ENCODE data around the gene HRCT1.
"Not testable (repeated sequence)": the region's sequence is repeated elsewhere in the genome, so short reads cannot be mapped to it uniquely, and the experiment has no call there.

HRCT1 gene

GRCh38 chr9:35905912-35906679 lies at the start of gene HRCT1:
TSS of gene HRCT1 (plus strand) at chr9:35906202. CDS start at chr9:35906288, 86 bp downstream.
- no peak within 1 kb of the TSS for H3K4me3 ChIP-seq (ENCODE audit: low read depth, low read length)

GRCh38 chr9:35856206-35856605 lies 49.8 kb upstream of the HRCT1 start:
- H3K4me3 ChIP-seq (ENCODE audit: low read depth, low read length), result no peak overlapping the region

- H3K4me3 ChIP-seq (ENCODE audit: low read depth, low read length), result no peak overlapping the region
Measured at GRCh38 chr9:35856882-35857281, 49.1 kb upstream of the HRCT1 start.

GRCh38 chr9:35858458-35858857 lies 47.5 kb upstream of the HRCT1 start:
- no peak overlapping the region for H3K4me3 ChIP-seq (ENCODE audit: low read depth, low read length)

- H3K4me3 ChIP-seq (ENCODE audit: low read depth, low read length), result no peak overlapping the region
Measured at GRCh38 chr9:35859310-35859989, 46.6 kb upstream of the HRCT1 start.

GRCh38 chr9:35859990-35860339 lies 46.0 kb upstream of the HRCT1 start:
- H3K4me3 ChIP-seq (ENCODE audit: low read depth, low read length), result no peak overlapping the region

GRCh38 chr9:35861161-35861897 lies 44.7 kb upstream of the HRCT1 start:
- H3K4me3 ChIP-seq (ENCODE audit: low read depth, low read length), result no peak overlapping the region

GRCh38 chr9:35862328-35862727 lies 43.7 kb upstream of the HRCT1 start:
- no peak overlapping the region for H3K4me3 ChIP-seq (ENCODE audit: low read depth, low read length)

GRCh38 chr9:35863583-35863982 lies 42.4 kb upstream of the HRCT1 start:
- H3K4me3 ChIP-seq (ENCODE audit: low read depth, low read length), result no peak overlapping the region

- H3K4me3 ChIP-seq (ENCODE audit: low read depth, low read length), result no peak overlapping the region
Measured at GRCh38 chr9:35864695-35865255, 41.2 kb upstream of the HRCT1 start.

- no peak overlapping the region for H3K4me3 ChIP-seq (ENCODE audit: low read depth, low read length)
Measured at GRCh38 chr9:35867538-35867937, 38.5 kb upstream of the HRCT1 start.

GRCh38 chr9:35868933-35869332 lies 37.1 kb upstream of the HRCT1 start:
- H3K4me3 ChIP-seq (ENCODE audit: low read depth, low read length), result no peak overlapping the region

- no peak overlapping the region for H3K4me3 ChIP-seq (ENCODE audit: low read depth, low read length)
Measured at GRCh38 chr9:35869621-35870216, 36.3 kb upstream of the HRCT1 start.

GRCh38 chr9:35870351-35870923 lies 35.6 kb upstream of the HRCT1 start, which contains the start of gene OR13J1:
TSS of gene OR13J1 (minus strand) at chr9:35870401. CDS start at chr9:35870401, 0 bp downstream.
- no peak within 1 kb of the TSS for H3K4me3 ChIP-seq (ENCODE audit: low read depth, low read length)

GRCh38 chr9:35871545-35871944 lies 34.5 kb upstream of the HRCT1 start:
- H3K4me3 ChIP-seq (ENCODE audit: low read depth, low read length), result no peak overlapping the region

GRCh38 chr9:35872505-35872904 lies 33.5 kb upstream of the HRCT1 start:
- no peak overlapping the region for H3K4me3 ChIP-seq (ENCODE audit: low read depth, low read length)

- H3K4me3 ChIP-seq (ENCODE audit: low read depth, low read length), result no peak overlapping the region
Measured at GRCh38 chr9:35882263-35882848, 23.6 kb upstream of the HRCT1 start.

GRCh38 chr9:35882996-35883395 lies 23.0 kb upstream of the HRCT1 start:
- no peak overlapping the region for H3K4me3 ChIP-seq (ENCODE audit: low read depth, low read length)

- not testable (repeated sequence) for H3K4me3 ChIP-seq (ENCODE audit: low read depth, low read length)
Measured at GRCh38 chr9:35884908-35885307, 21.1 kb upstream of the HRCT1 start.

- no peak overlapping the region for H3K4me3 ChIP-seq (ENCODE audit: low read depth, low read length)
Measured at GRCh38 chr9:35891646-35892045, 14.4 kb upstream of the HRCT1 start.

Data from iPS-11a (cell line).